Measurements from ENCODE around the gene ENDOV.

The ENDOV gene

GRCh38 chr17:80485846-80486245 lies 70.9 kb downstream of the ENDOV start:
- no peak for DNase-seq (ENCODE audit: low read depth)

- no peak for DNase-seq (ENCODE audit: low read depth)
Measured at GRCh38 chr17:80486692-80487091, 71.7 kb downstream of the ENDOV start.

- no peak for DNase-seq (ENCODE audit: low read depth)
Measured at GRCh38 chr17:80487511-80487910, 72.5 kb downstream of the ENDOV start.

Measured in ELR (cell line).